ENCODE measurements around the gene KIF4B.
"Not testable (repeated sequence)": the region's sequence is repeated elsewhere in the genome, so short reads cannot be mapped to it uniquely, and the experiment has no call there.

KIF4B gene

GRCh38 chr5:154986151-154986550 is 27.4 kb upstream of the KIF4B start:
- DNase-seq (ENCODE audit: insufficient read length, low spot score) (no peak), FAIRE-seq (no peak)
- no peak for TF ChIP-seq POLR2A (IDR thresholded peaks at IDR 0.05; ENCODE audit: low read depth, low read length)

- FAIRE-seq (no peak), DNase-seq (ENCODE audit: insufficient read length, low spot score) (no peak)
- no peak for TF ChIP-seq POLR2A (IDR thresholded peaks at IDR 0.05; ENCODE audit: low read depth, low read length)
These were observed 23.9 kb upstream of the KIF4B start for GRCh38 chr5:154989626-154990025.

GRCh38 chr5:154993461-154993860 is 20.1 kb upstream of the KIF4B start:
- no peak for FAIRE-seq
- no peak for DNase-seq (ENCODE audit: insufficient read length, low spot score)
- no peak for TF ChIP-seq POLR2A (IDR thresholded peaks at IDR 0.05; ENCODE audit: low read depth, low read length)

GRCh38 chr5:154995679-154996078 is 17.9 kb upstream of the KIF4B start:
- no peak for TF ChIP-seq POLR2A (IDR thresholded peaks at IDR 0.05; ENCODE audit: low read depth, low read length)
- FAIRE-seq (no peak), DNase-seq (ENCODE audit: insufficient read length, low spot score) (no peak)

- TF ChIP-seq POLR2A (IDR thresholded peaks at IDR 0.05; ENCODE audit: low read depth, low read length): no peak
- FAIRE-seq (no peak), DNase-seq (ENCODE audit: insufficient read length, low spot score) (no peak)
These were observed 15.8 kb upstream of the KIF4B start for GRCh38 chr5:154997746-154998145.

- TF ChIP-seq POLR2A (IDR thresholded peaks at IDR 0.05; ENCODE audit: low read depth, low read length): no peak
- FAIRE-seq (no peak), DNase-seq (ENCODE audit: insufficient read length, low spot score) (no peak)
These were observed 13.7 kb upstream of the KIF4B start for GRCh38 chr5:154999865-155000264.

GRCh38 chr5:155001523-155001922 is 12.0 kb upstream of the KIF4B start:
- FAIRE-seq: no peak
- no peak for TF ChIP-seq POLR2A (IDR thresholded peaks at IDR 0.05; ENCODE audit: low read depth, low read length)
- no peak for DNase-seq (ENCODE audit: insufficient read length, low spot score)

- DNase-seq (ENCODE audit: insufficient read length, low spot score); FAIRE-seq: not testable (repeated sequence)
These were observed 10.8 kb upstream of the KIF4B start for GRCh38 chr5:155002722-155003121.

GRCh38 chr5:155004138-155004744 is 9.3 kb upstream of the KIF4B start:
- no peak for TF ChIP-seq POLR2A (IDR thresholded peaks at IDR 0.05; ENCODE audit: low read depth, low read length)
- FAIRE-seq: no peak
- no peak for DNase-seq (ENCODE audit: insufficient read length, low spot score)

GRCh38 chr5:155006265-155006664 is 7.3 kb upstream of the KIF4B start:
- not testable (repeated sequence) for DNase-seq (ENCODE audit: insufficient read length, low spot score); FAIRE-seq

- no peak for FAIRE-seq
- TF ChIP-seq POLR2A (IDR thresholded peaks at IDR 0.05; ENCODE audit: low read depth, low read length): no peak
- DNase-seq (ENCODE audit: insufficient read length, low spot score): no peak
These were observed 4.9 kb upstream of the KIF4B start for GRCh38 chr5:155008669-155009068.

- FAIRE-seq: no peak
- no peak for DNase-seq (ENCODE audit: insufficient read length, low spot score)
- TF ChIP-seq POLR2A (IDR thresholded peaks at IDR 0.05; ENCODE audit: low read depth, low read length): no peak
These were observed 2.7 kb upstream of the KIF4B start for GRCh38 chr5:155010881-155011280.

- no peak for TF ChIP-seq POLR2A (IDR thresholded peaks at IDR 0.05; ENCODE audit: low read depth, low read length)
- DNase-seq (ENCODE audit: insufficient read length, low spot score): no peak
- FAIRE-seq: no peak
These were observed 1.7 kb downstream of the KIF4B start for GRCh38 chr5:155015239-155015638.

- FAIRE-seq (no peak), DNase-seq (ENCODE audit: insufficient read length, low spot score) (no peak)
- no peak for TF ChIP-seq POLR2A (IDR thresholded peaks at IDR 0.05; ENCODE audit: low read depth, low read length)
These were observed 4.1 kb downstream of the KIF4B start for GRCh38 chr5:155017610-155018009.

- FAIRE-seq (no peak), DNase-seq (ENCODE audit: insufficient read length, low spot score) (no peak)
- TF ChIP-seq POLR2A (IDR thresholded peaks at IDR 0.05; ENCODE audit: low read depth, low read length): no peak
These were observed 6.2 kb downstream of the KIF4B start for GRCh38 chr5:155019601-155020226.

Data from H54 (cell line).